ENCODE measurements around the gene RBM26. TPM values are rescaled to one million over a fixed set of nuclear protein-coding genes. Genes with fewer than 3 reads are reported as not detected.
"Not testable (repeated sequence)": the region's sequence is repeated elsewhere in the genome, so short reads cannot be mapped to it uniquely, and the experiment has no call there.

The RBM26 gene
- total RNA-seq, 2 experiments from 2014 or later, result 55.8 to 69.5 TPM

DNA sequence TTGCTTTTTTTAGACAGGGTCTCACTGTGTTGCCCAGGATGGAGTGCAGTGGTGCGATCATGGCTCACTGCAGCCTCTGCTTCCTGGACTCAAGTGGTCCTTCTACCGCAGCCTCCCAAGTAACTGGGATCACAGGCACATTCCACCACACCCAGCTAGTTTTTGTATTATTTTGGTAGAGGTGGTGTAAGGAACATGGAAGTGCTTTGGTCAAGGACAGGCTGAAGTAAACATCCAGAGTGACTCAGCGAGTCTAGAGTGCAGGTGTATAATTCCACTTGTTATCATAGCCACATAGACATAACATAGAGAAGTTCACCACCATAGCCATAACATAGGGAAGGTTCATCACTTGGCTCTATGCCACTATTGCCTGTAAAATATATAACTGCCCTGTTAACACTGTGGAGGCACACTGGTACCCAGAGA lies 98.6 kb downstream of the RBM26 start:
- CTCF ChIA-PET, result no interaction called here
- no peak overlapping the region for H3K27ac Mint-ChIP-seq

DNA sequence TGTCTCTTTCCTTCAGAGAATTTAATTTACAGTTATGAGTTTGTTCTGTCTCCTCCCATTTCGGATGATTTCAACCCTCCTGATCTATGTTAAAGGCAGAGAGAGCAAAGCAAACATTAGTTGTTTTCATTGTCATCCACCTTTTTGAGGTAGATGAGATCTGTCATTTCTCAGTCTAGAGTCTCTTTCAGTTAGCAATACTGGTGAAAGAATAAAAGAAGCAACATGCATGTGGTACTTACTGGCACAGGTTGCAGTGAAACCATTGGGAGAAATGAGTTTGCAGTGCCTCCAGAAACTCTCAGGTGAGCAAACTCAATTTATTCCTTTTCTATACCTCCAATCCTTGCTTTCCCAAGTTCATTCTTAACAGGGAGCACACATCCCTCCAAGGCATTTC lies 99.4 kb downstream of the RBM26 start:
- H3K4me3 Mint-ChIP-seq, result no peak overlapping the region
- ChIA-PET POLR2A (no interaction called here), CTCF (interaction anchor here (1.4 kb wide), 1 partner anchor 9 kb away, joined by 3 read pairs; no protein-coding TSS in a partner anchor)
- no peak overlapping the region for H3K27ac Mint-ChIP-seq
- H3K36me3 Mint-ChIP-seq (ENCODE audit: low read depth), result no peaks in the 10 kb centered on the region
- H3K4me1 Mint-ChIP-seq, result no peaks in the 10 kb centered on the region
- peaks cover 31% of the 10 kb centered on the region for H3K27me3 Mint-ChIP-seq
- no peaks in the 10 kb centered on the region for H3K9me3 Mint-ChIP-seq
- DNase-seq, result no peak

More for the DNA sequence above, 98.6 kb downstream of the RBM26 start:
- DNase-seq, result no peak
- peaks cover 26% of the 10 kb centered on the region for H3K27me3 Mint-ChIP-seq
- no peaks in the 10 kb centered on the region for H3K4me1 Mint-ChIP-seq
- POLR2A ChIA-PET, result no interaction called here
- no peaks in the 10 kb centered on the region for H3K9me3 Mint-ChIP-seq
- H3K36me3 Mint-ChIP-seq (ENCODE audit: low read depth), result peaks cover 4% of the 10 kb centered on the region
- no peak overlapping the region for H3K4me3 Mint-ChIP-seq

GRCh38 chr13:79297128-79297527 lies 108.9 kb downstream of the RBM26 start:
- POLR2A ChIA-PET, result no interaction called here
- Mint-ChIP-seq H3K9me3 (no peaks in the 10 kb centered on the region), H3K27ac (no peak overlapping the region), H3K27me3 (peaks cover 11% of the 10 kb centered on the region), H3K4me1 (no peaks in the 10 kb centered on the region), H3K4me3 (no peak overlapping the region), H3K36me3 (ENCODE audit: low read depth) (no peaks in the 10 kb centered on the region)
- CTCF ChIA-PET, result interaction anchor here (0.9 to 1.5 kb wide), 2 partner anchors 9 to 16 kb away, joined by 3 to 4 read pairs; no protein-coding TSS in a partner anchor
- DNase-seq, result no peak

DNA sequence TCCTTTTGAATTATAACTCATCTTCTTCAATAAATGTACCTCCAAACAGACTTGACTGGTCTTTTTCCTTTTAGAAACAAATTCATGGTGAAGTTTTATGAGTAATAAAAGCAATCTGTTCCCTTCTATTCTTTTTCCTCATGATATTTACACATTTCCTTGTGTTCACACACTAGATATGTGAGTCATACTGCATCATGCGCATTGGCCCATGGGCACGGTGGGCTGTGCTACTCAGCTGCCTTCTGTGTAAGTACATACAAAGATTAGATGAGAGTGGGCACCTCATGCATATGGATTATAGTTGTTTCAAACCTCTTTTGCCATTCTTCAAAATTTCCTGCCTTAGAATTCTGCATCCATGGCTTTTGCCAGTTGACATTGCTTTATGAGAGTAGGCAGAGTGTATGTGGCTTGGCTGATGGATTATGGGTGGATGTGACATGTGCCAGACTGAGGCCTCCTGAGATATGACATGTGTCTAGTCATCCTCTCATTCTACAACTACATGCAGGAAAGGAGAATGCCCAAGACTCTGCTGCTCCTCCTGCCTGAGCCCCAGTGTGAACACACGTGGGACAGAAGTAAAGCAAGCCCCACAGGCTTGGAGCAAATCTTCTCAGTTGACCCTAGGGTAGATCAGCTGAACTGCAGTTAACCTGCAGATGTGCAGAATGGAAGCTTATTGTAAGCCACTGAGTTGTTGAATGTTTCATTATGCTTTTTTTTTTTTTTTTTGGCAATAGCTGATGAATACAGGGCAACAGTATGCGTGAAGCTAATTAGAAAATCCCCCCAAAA lies 109.9 kb downstream of the RBM26 start:
- CTCF ChIA-PET, result no interaction called here
- no peak for DNase-seq
- Mint-ChIP-seq H3K9me3 (no peaks in the 10 kb centered on the region), H3K27ac (no peak overlapping the region), H3K4me3 (no peak overlapping the region), H3K4me1 (no peaks in the 10 kb centered on the region), H3K27me3 (peaks cover 6% of the 10 kb centered on the region), H3K36me3 (ENCODE audit: low read depth) (no peaks in the 10 kb centered on the region)
- POLR2A ChIA-PET, result no interaction called here

GRCh38 chr13:79290595-79291244 lies 115.3 kb downstream of the RBM26 start:
- no peak for DNase-seq
- Mint-ChIP-seq H3K36me3 (ENCODE audit: low read depth) (no peaks in the 10 kb centered on the region), H3K27ac (no peak overlapping the region), H3K4me1 (no peaks in the 10 kb centered on the region), H3K9me3 (no peaks in the 10 kb centered on the region), H3K4me3 (no peak overlapping the region), H3K27me3 (peaks cover 6% of the 10 kb centered on the region)
- ChIA-PET CTCF (no interaction called here), POLR2A (no interaction called here)

DNA sequence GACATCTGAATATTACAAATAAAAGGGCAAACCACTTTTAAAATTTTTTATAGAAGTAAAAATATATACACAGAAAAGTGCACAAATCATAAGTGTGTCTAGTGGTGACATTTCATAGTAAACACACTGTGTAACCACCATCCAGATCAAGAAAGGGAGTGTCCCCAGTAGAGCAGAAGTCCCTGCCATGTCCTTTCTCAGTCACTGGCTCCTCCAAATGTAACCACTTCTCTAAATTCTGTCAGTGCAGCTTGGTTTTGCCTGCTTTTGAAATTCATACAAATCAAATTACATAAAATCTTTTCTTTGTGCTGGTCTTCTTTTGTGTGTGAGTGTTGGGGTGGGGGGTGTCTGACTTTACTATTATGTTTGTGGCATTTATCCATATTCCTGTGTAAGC lies 116.5 kb downstream of the RBM26 start:
- no peak for DNase-seq
- POLR2A ChIA-PET, result no interaction called here
- H3K36me3 Mint-ChIP-seq (ENCODE audit: low read depth), result no peaks in the 10 kb centered on the region
- H3K9me3 Mint-ChIP-seq, result no peaks in the 10 kb centered on the region
- peaks cover 6% of the 10 kb centered on the region for H3K27me3 Mint-ChIP-seq
- no peak overlapping the region for H3K27ac Mint-ChIP-seq
- CTCF ChIA-PET, result no interaction called here
- H3K4me3 Mint-ChIP-seq, result no peak overlapping the region
- H3K4me1 Mint-ChIP-seq, result no peaks in the 10 kb centered on the region

GRCh38 chr13:79287939-79288795 lies 117.9 kb downstream of the RBM26 start:
- Mint-ChIP-seq H3K4me1 (no peaks in the 10 kb centered on the region), H3K27me3 (peaks cover 6% of the 10 kb centered on the region), H3K4me3 (no peak overlapping the region), H3K9me3 (no peaks in the 10 kb centered on the region), H3K27ac (no peak overlapping the region), H3K36me3 (ENCODE audit: low read depth) (no peaks in the 10 kb centered on the region)
- ChIA-PET CTCF (no interaction called here), POLR2A (no interaction called here)
- DNase-seq, result no peak

GRCh38 chr13:79285159-79285558 lies 120.9 kb downstream of the RBM26 start:
- Mint-ChIP-seq H3K4me1 (no peaks in the 10 kb centered on the region), H3K9me3 (no peaks in the 10 kb centered on the region), H3K27me3 (peaks cover 2% of the 10 kb centered on the region), H3K4me3 (no peak overlapping the region), H3K27ac (no peak overlapping the region), H3K36me3 (ENCODE audit: low read depth) (no peaks in the 10 kb centered on the region)
- CTCF ChIA-PET, result no interaction called here
- POLR2A ChIA-PET, result interaction anchor here (0.6 kb wide), 1 partner anchor 29 kb away, joined by 3 read pairs; no protein-coding TSS in a partner anchor
- no peak for DNase-seq

DNA sequence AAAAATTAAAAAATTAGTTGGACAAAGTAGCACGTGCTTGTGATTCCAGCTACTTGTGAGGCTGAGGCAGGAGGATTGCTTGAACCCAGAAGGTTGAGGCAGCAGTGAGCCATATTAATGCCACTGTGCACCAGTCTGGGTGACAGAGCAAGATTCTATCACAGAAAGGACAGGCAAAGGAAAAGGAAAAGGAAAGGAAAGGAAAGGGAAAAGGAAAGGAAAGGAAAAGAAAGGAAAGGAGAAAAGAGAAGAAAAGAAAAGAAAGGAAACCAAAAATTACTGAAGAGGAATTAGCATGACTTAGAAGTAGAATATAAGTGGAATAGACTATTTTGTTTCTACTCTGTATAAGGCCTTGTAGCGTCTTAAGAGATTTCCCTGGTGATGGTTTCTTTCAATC lies 122.3 kb downstream of the RBM26 start:
- Mint-ChIP-seq H3K27me3 (no peaks in the 10 kb centered on the region), H3K4me1 (no peaks in the 10 kb centered on the region), H3K9me3 (no peaks in the 10 kb centered on the region), H3K36me3 (ENCODE audit: low read depth) (no peaks in the 10 kb centered on the region), H3K4me3 (no peak overlapping the region), H3K27ac (no peak overlapping the region)
- ChIA-PET CTCF (interaction anchor here (0.9 kb wide), 1 partner anchor 133 kb away, joined by 3 read pairs; no protein-coding TSS in a partner anchor), POLR2A (no interaction called here)
- DNase-seq, result no peak

DNA sequence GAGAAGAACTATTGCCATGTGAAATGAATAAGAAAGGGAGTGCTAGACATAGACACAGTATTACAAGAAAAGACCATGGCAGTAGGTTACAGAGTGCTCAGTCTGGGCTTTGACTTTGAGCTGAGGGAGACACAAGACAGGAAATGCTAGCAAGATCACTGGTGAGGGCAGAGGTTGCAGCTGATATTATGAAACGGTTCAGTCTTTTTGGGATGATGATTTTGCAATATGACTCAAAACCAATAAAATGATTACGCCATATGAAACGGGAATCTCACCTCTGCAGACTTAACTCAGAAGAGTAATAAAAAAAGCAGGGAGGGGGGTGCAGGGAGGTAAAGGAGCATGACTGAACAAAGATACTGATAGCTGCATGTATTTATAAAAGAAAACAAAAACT lies 123.1 kb downstream of the RBM26 start:
- H3K27me3 Mint-ChIP-seq, result no peaks in the 10 kb centered on the region
- ChIA-PET POLR2A (no interaction called here), CTCF (interaction anchor here (0.9 kb wide), 1 partner anchor 133 kb away, joined by 3 read pairs; no protein-coding TSS in a partner anchor)
- H3K27ac Mint-ChIP-seq, result no peak overlapping the region
- no peaks in the 10 kb centered on the region for H3K9me3 Mint-ChIP-seq
- H3K36me3 Mint-ChIP-seq (ENCODE audit: low read depth), result no peaks in the 10 kb centered on the region
- no peak for DNase-seq
- no peak overlapping the region for H3K4me3 Mint-ChIP-seq
- no peaks in the 10 kb centered on the region for H3K4me1 Mint-ChIP-seq

GRCh38 chr13:79282508-79282907 lies 123.5 kb downstream of the RBM26 start:
- ChIA-PET CTCF (no interaction called here), POLR2A (no interaction called here)
- Mint-ChIP-seq H3K27ac (no peak overlapping the region), H3K9me3 (no peaks in the 10 kb centered on the region), H3K36me3 (ENCODE audit: low read depth) (no peaks in the 10 kb centered on the region), H3K4me3 (no peak overlapping the region), H3K27me3 (no peaks in the 10 kb centered on the region), H3K4me1 (no peaks in the 10 kb centered on the region)
- no peak for DNase-seq

GRCh38 chr13:79281339-79281747 lies 124.7 kb downstream of the RBM26 start:
- no peaks in the 10 kb centered on the region for H3K27me3 Mint-ChIP-seq
- no peak overlapping the region for H3K27ac Mint-ChIP-seq
- no peak for DNase-seq
- no peaks in the 10 kb centered on the region for H3K36me3 Mint-ChIP-seq (ENCODE audit: low read depth)
- CTCF ChIA-PET, result interaction anchor here (0.6 to 1.0 kb wide), 2 partner anchors 16 kb away, joined by 3 to 4 read pairs; no protein-coding TSS in a partner anchor
- H3K4me3 Mint-ChIP-seq, result no peak overlapping the region
- H3K9me3 Mint-ChIP-seq, result no peaks in the 10 kb centered on the region
- H3K4me1 Mint-ChIP-seq, result no peaks in the 10 kb centered on the region
- POLR2A ChIA-PET, result no interaction called here

GRCh38 chr13:79279735-79280134 lies 126.3 kb downstream of the RBM26 start:
- POLR2A ChIA-PET; H3K36me3 Mint-ChIP-seq (ENCODE audit: low read depth); CTCF ChIA-PET; H3K27ac Mint-ChIP-seq; DNase-seq; H3K9me3 Mint-ChIP-seq; H3K4me3 Mint-ChIP-seq; H3K27me3 Mint-ChIP-seq; H3K4me1 Mint-ChIP-seq: not testable (repeated sequence)

All from activated CD4-positive, alpha-beta T cell treated with anti-CD3 and anti-CD28 coated beads, Interleukin-2, amount 10 ng/mL, durations not matched to agents 7 days and 5 days (primary cell).